ENCODE results near the gene PNCK. TPM values are rescaled to one million over a fixed set of nuclear protein-coding genes. Genes with fewer than 3 reads are reported as not detected.

The PNCK gene
- total and polyA plus RNA-seq, 2 of the 13 experiments (the other 11 are each of a cell fraction or from before 2014, with no cell fraction given), result 33.1 TPM; not detected in 1

GRCh38 chrX:153704021-153704526 lies 30.5 kb upstream of the PNCK start:
- in situ Hi-C loops (cut with HindIII; ENCODE audit: extremely low pct_ligation_motif_present, low pct_unique_long_range_greater_than_20kb), result no loop called here
- WGBS (ENCODE audit: low lambda C conversion rate), result 100% methylated on average over 4 of the region's 18 CpGs
- no peak for ATAC-seq

GRCh38 chrX:153703036-153703370 lies 29.4 kb upstream of the PNCK start:
- H3K9me3 ChIP-seq (ENCODE audit: low read length), result no peaks in the 10 kb centered on the region
- ChIA-PET CTCF (ENCODE audit: low intra/inter-chr PET ratio, low total read pairs) (no interaction called here), POLR2A (no interaction called here)
- H3K27me3 ChIP-seq (ENCODE audit: control insufficient read depth in 1 of 2, insufficient read depth in 2 of 2, low read length in 2 of 2), result no peaks in the 10 kb centered on the region
- intact Hi-C loops (cut with micrococcal nuclease; ENCODE audit: unreplicated experiment) (no loop called here), in situ Hi-C loops (cut with HindIII; ENCODE audit: extremely low pct_ligation_motif_present, low pct_unique_long_range_greater_than_20kb) (no loop called here)
- ATAC-seq (no peak), FAIRE-seq (no peak), DNase-seq (ENCODE audit: low spot score) (no peak)
- no TSS peak for BruUV-seq (replicated peaks)
- no peak overlapping the region for H3K4me2 ChIP-seq (ENCODE audit: low read depth, low read length)
- H3K9ac ChIP-seq (ENCODE audit: insufficient read depth, low read depth, low read length), result no peak overlapping the region
- peaks cover 14% of the 10 kb centered on the region for H3K4me1 ChIP-seq (ENCODE audit: insufficient read depth, low read length)
- TF ChIP-seq ZBTB21 (CRISPR knock-in tag; IDR thresholded peaks at IDR 0.05), result no peak
- no peak for TF ChIP-seq FOXK1 (CRISPR knock-in tag; IDR thresholded peaks at IDR 0.05; ENCODE audit: borderline replicate concordance, low read depth)
- TF ChIP-seq RBFOX2 (IDR thresholded peaks at IDR 0.05; ENCODE audit: low read depth, low read length), result 0 out of 2 replicates have a peak, but pooled peaks have one; percentile 44
- no peak overlapping the region for H2AFZ ChIP-seq (ENCODE audit: low read length)
- 98% methylated on average over 9 of the region's 16 CpGs for WGBS (ENCODE audit: low lambda C conversion rate)
- H4K20me1 ChIP-seq (ENCODE audit: insufficient read depth, low read length), result 0 out of 2 replicates have a peak, but pooled peaks cover 2% of the 10 kb centered on the region
- no peak overlapping the region for H3K4me3 ChIP-seq (replicated peaks in 1 of 3; ENCODE audit: insufficient read depth in 1 of 3, low read depth in 2 of 3, low read length in 3 of 3)
- H3K36me3 ChIP-seq (replicated peaks in 1 of 2; ENCODE audit: control insufficient read depth in 1 of 2, insufficient read depth in 2 of 2, low read length in 2 of 2), result peaks cover 5 to 9% of the 10 kb centered on the region in 2 experiments; a peak in 3 of 5 replicates
- no peak overlapping the region for H3K27ac ChIP-seq (ENCODE audit: extremely low read length, insufficient read depth, low read length)
- no peaks in the 10 kb centered on the region for H3K79me2 ChIP-seq (ENCODE audit: insufficient read depth, low read length)

More at GRCh38 chrX:153704021-153704526, 30.5 kb upstream of the PNCK start:
- FAIRE-seq (no peak), DNase-seq (ENCODE audit: low spot score) (no peak)
- Histone ChIP-seq H2AFZ (ENCODE audit: low read length) (no peak overlapping the region), H3K4me2 (ENCODE audit: low read depth, low read length) (no peak overlapping the region), H3K9ac (ENCODE audit: insufficient read depth, low read depth, low read length) (no peak overlapping the region), H3K4me1 (ENCODE audit: insufficient read depth, low read length) (peaks cover 10% of the 10 kb centered on the region), H3K4me3 (replicated peaks in 1 of 3; ENCODE audit: insufficient read depth in 1 of 3, low read depth in 2 of 3, low read length in 3 of 3) (no peak overlapping the region), H3K27ac (ENCODE audit: extremely low read length, insufficient read depth, low read length) (no peak overlapping the region), H3K36me3 (replicated peaks in 1 of 2; ENCODE audit: control insufficient read depth in 1 of 2, insufficient read depth in 2 of 2, low read length in 2 of 2) (peaks cover 5 to 9% of the 10 kb centered on the region in 2 experiments; a peak in 3 of 5 replicates), H4K20me1 (ENCODE audit: insufficient read depth, low read length) (no peaks in the 10 kb centered on the region), H3K27me3 (ENCODE audit: control insufficient read depth in 1 of 2, insufficient read depth in 2 of 2, low read length in 2 of 2) (no peaks in the 10 kb centered on the region), H3K79me2 (ENCODE audit: insufficient read depth, low read length) (peaks cover 2% of the 10 kb centered on the region), H3K9me3 (ENCODE audit: low read length) (no peaks in the 10 kb centered on the region)
- CTCF ChIA-PET (ENCODE audit: low intra/inter-chr PET ratio, low total read pairs), result no interaction called here
- no peak for TF ChIP-seq GATAD2A (CRISPR knock-in tag; IDR thresholded peaks at IDR 0.05)
- no TSS peak for BruUV-seq (replicated peaks)
- POLR2A ChIA-PET, result interaction anchor here (1.0 kb wide), 1 partner anchor 22 kb away, joined by 3 read pairs; no protein-coding TSS in a partner anchor
- intact Hi-C loops (cut with micrococcal nuclease; ENCODE audit: unreplicated experiment), result no loop called here

All from HepG2 (cell line).